ENCODE results near the gene CCDC177. TPM values are rescaled to one million over a fixed set of nuclear protein-coding genes. Genes with fewer than 3 reads are reported as not detected.
A peak's percentile ranks its signal among the peaks of the same experiment; 100 is the strongest.

Gene CCDC177
- total RNA-seq, 1 donor from 2014 or later, result 0.08 TPM

- ATAC-seq, result no peak
- DNase-seq (ENCODE audit: low spot score), result no peak
These were observed 41.9 kb downstream of the CCDC177 start for GRCh38 chr14:69532561-69533340.

DNA sequence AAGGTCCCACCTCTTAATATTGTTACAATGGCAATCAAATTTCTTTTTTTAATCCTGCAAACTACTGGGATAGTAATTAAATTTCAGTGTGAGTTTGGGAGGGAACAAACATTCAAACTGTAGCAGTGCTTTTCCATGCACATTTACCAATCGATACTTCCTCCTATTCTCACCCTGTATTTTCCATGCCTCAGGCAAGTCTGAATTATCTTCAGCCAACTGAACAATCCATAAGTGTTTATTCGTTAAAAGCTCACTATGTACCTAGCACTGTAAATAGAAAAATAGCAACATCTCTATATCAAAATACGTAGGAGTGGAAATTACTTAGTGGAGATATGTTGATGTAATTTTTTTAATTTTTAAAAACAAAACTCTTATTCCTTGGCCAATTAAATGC, 43.5 kb downstream of the CCDC177 start:
- DNase-seq (ENCODE audit: low spot score), result no peak

GRCh38 chr14:69530095-69530494, 44.6 kb downstream of the CCDC177 start:
- DNase-seq (ENCODE audit: low spot score), result no peak
- peak; percentile 46 for ATAC-seq

More for the DNA sequence above, 43.5 kb downstream of the CCDC177 start:
- ATAC-seq, result no peak

- ATAC-seq (no peak), DNase-seq (ENCODE audit: low spot score) (no peak)
These were observed 45.1 kb downstream of the CCDC177 start for GRCh38 chr14:69529563-69529962.

DNA sequence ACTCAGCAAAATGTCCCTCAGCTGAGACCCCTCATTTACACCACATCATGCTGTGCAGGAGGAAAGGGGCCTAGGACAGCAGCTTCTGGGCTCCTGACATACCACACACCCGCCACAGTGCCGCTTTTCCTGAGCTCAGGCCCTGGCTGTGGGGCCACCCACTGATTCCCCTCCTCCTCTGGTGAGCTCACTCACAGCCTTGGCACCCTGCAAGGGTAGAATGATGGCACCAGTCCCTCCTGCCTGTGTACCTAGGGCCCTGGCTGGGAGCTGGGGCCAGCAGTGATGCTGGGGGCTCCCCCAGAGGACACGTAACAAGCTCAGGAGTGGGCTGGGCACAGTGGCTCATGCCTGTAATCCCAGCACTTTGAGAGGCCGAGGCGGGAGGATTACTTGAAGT, 45.7 kb downstream of the CCDC177 start:
- ATAC-seq (no peak), DNase-seq (ENCODE audit: low spot score) (no peak)

- ATAC-seq (no peak), DNase-seq (ENCODE audit: low spot score) (no peak)
These were observed 46.5 kb downstream of the CCDC177 start for GRCh38 chr14:69528143-69528542.

- ATAC-seq (no peak), DNase-seq (ENCODE audit: low spot score) (no peak)
These were observed 47.0 kb downstream of the CCDC177 start for GRCh38 chr14:69527635-69528034.

DNA sequence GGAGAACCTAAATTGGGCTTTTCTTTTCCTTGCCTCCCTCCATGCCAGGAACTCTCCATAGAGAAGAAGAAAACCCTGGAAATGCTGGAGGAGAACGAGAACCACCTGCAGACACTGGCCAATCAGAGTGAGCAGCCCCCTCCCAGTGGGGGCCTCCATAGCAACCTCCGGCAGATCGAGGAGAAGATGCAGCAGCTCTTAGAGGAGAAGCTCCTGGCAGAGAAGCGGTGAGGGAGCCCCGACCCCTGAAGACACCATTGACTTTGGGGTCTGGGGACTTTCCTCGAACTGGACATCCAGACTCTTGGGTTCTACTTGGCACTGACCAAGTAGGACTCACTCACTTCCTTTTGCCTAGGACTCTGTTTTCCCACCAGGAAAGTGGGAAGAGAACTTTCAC, 48.8 kb downstream of the CCDC177 start:
- no peak for ATAC-seq
- no peak for DNase-seq (ENCODE audit: low spot score)

GRCh38 chr14:69522026-69522425, 52.6 kb downstream of the CCDC177 start:
- ATAC-seq (no peak), DNase-seq (ENCODE audit: low spot score) (no peak)

Other genes starting within 250 kb of the CCDC177 start
- 53.2 TPM for gene ERH, start 176.6 kb downstream of the CCDC177 start, total RNA-seq
- gene SLC39A9, start 176.2 kb downstream of the CCDC177 start, total RNA-seq, result 55.2 TPM
- gene PLEKHD1, start 90.1 kb downstream of the CCDC177 start, total RNA-seq, result not detected
- 14.8 TPM for gene SUSD6, start 36.7 kb upstream of the CCDC177 start, total RNA-seq
- 160 TPM for gene SRSF5, start 192.3 kb upstream of the CCDC177 start, total RNA-seq
- gene SLC10A1, start 222.4 kb upstream of the CCDC177 start, total RNA-seq, result 117 TPM

Data from left lobe of liver (tissue), 2 donors.